OCI-LY1 (cell line): ENCODE results near the gene ERICH6.

Experiments
- H2AFZ ChIP-seq: fragments of 200-600 bp; sonication (generic), shearing (Covaris generic); 2 replicates; pipeline ENCODE4 v1.6.0; 2014; ENCODE audit warnings: antibody characterized with exemption, mild to moderate bottlenecking, low read length
- H3F3A ChIP-seq: fragments of 200-600 bp; sonication (generic), shearing (Covaris generic); 2 replicates; pipeline ENCODE4 v1.6.0; 2014; ENCODE audit warnings: mild to moderate bottlenecking, antibody characterized with exemption, low read length, moderate library complexity; ENCODE audit not compliant: insufficient read depth
- H3K27ac ChIP-seq: fragments of 200-600 bp; sonication (generic); 2 replicates; pipeline ENCODE4 v1.5.1; 2014; ENCODE audit warnings: low read length, mixed run types, mild to moderate bottlenecking, low read depth; ENCODE audit not compliant: poor library complexity, severe bottlenecking
- H3K27me3 ChIP-seq: fragments of 200-600 bp; sonication (generic); 2 replicates; pipeline ENCODE4 v1.6.0; 2014; ENCODE audit warnings: antibody characterized with exemption, mild to moderate bottlenecking, low read length, moderate library complexity; ENCODE audit not compliant: insufficient read depth
- H3K36me3 ChIP-seq: fragments of 200-600 bp; sonication (generic); 2 replicates; pipeline ENCODE4 v1.6.1; 2014; ENCODE audit warnings: mild to moderate bottlenecking, antibody characterized with exemption, low read length, moderate library complexity, mixed read lengths; ENCODE audit not compliant: insufficient read depth
- H3K4me1 ChIP-seq: fragments of 200-600 bp; sonication (generic); 2 replicates; pipeline ENCODE4 v1.5.1; 2014; ENCODE audit warnings: mild to moderate bottlenecking, low read length, moderate library complexity; ENCODE audit not compliant: insufficient read depth, severe bottlenecking
- H3K4me2 ChIP-seq: fragments of 200-600 bp; sonication (generic), shearing (Covaris generic); 2 replicates; pipeline ENCODE4 v1.6.1; 2014; ENCODE audit warnings: low read length
- H3K4me3 ChIP-seq: fragments of 200-600 bp; sonication (generic); 2 replicates; pipeline ENCODE4 v1.5.1; 2014; ENCODE audit warnings: low read length, low read depth, mild to moderate bottlenecking, mixed read lengths; ENCODE audit not compliant: poor library complexity, severe bottlenecking
- H3K79me2 ChIP-seq: fragments of 200-600 bp; shearing (Covaris generic); 2 replicates; pipeline ENCODE4 v1.6.1; 2016; ENCODE audit warnings: mixed run types, low read length, mixed read lengths; ENCODE audit not compliant: insufficient read depth
- H3K9ac ChIP-seq: fragments of 200-600 bp; sonication (generic), shearing (Covaris generic); 2 replicates; pipeline ENCODE4 v1.6.1; 2014; ENCODE audit warnings: mild to moderate bottlenecking, low read length, mixed read lengths
- H3K9me2 ChIP-seq: fragments of 200-600 bp; sonication (generic), shearing (Covaris generic); 2 replicates; pipeline ENCODE4 v1.6.1; 2014; ENCODE audit warnings: low read depth, mild to moderate bottlenecking, low read length, mixed read lengths
- H3K9me3 ChIP-seq: fragments of 200-600 bp; shearing (Covaris generic); 2 replicates; pipeline ENCODE4 v1.6.1; 2014; ENCODE audit warnings: low read length, mixed read lengths
- H4K20me1 ChIP-seq: fragments of 200-600 bp; sonication (generic), shearing (Covaris generic); 2 replicates; pipeline ENCODE4 v1.6.0; 2016; ENCODE audit warnings: mild to moderate bottlenecking, low read length; ENCODE audit not compliant: insufficient read depth
- EZH2 ChIP-seq: fragments of 200-600 bp; sonication (generic), shearing (Covaris generic); IDR thresholded peaks from 2 replicates; pipeline ENCODE4 v1.8.0; 2017; ENCODE audit warnings: borderline replicate concordance, mixed run types, mild to moderate bottlenecking, antibody characterized with exemption, low read length, moderate library complexity, mixed read lengths
- TF ChIP-seq, protein P1 (sequence below): fragments of 200-600 bp; sonication (generic), shearing (Covaris generic); IDR thresholded peaks from 2 replicates; pipeline ENCODE4 v1.5.1; 2017; ENCODE audit warnings: mild to moderate bottlenecking, antibody characterized with exemption, low read length, moderate library complexity, mixed read lengths

ERICH6 gene

DNA sequence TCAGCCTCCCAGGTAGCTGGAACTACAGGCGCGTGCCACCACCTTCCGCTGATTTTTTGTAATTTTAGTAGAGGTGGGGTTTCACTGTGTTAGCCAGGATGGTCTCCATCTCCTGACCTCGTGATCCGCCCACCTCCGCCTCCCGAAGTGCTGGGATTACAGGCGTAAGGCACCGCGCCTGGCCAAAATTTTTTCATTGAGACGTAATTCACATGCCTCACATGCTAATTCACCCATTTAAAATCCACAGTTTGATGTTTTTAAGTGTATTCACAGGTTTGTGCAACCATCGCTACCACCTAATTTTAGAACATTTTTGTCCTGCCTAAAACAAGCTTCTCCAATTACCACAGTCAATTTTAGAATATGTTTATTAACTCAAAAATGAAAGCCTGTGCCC, 63.5 kb downstream of the ERICH6 start:
- Histone ChIP-seq H4K20me1 (no peaks in the 10 kb centered on the region), H3K27ac (no peak overlapping the region), H3F3A (no peaks in the 10 kb centered on the region), H3K36me3 (no peaks in the 10 kb centered on the region), H3K4me3 (no peak overlapping the region), H3K4me2 (no peak overlapping the region), H3K4me1 (peaks cover 7% of the 10 kb centered on the region), H2AFZ (no peak overlapping the region), H3K9me2 (no peaks in the 10 kb centered on the region), H3K9me3 (no peaks in the 10 kb centered on the region), H3K27me3 (no peaks in the 10 kb centered on the region), H3K79me2 (no peaks in the 10 kb centered on the region), H3K9ac (no peak overlapping the region)
- TF ChIP-seq, protein P1, sequence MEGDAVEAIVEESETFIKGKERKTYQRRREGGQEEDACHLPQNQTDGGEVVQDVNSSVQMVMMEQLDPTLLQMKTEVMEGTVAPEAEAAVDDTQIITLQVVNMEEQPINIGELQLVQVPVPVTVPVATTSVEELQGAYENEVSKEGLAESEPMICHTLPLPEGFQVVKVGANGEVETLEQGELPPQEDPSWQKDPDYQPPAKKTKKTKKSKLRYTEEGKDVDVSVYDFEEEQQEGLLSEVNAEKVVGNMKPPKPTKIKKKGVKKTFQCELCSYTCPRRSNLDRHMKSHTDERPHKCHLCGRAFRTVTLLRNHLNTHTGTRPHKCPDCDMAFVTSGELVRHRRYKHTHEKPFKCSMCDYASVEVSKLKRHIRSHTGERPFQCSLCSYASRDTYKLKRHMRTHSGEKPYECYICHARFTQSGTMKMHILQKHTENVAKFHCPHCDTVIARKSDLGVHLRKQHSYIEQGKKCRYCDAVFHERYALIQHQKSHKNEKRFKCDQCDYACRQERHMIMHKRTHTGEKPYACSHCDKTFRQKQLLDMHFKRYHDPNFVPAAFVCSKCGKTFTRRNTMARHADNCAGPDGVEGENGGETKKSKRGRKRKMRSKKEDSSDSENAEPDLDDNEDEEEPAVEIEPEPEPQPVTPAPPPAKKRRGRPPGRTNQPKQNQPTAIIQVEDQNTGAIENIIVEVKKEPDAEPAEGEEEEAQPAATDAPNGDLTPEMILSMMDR: no peak
- TF ChIP-seq EZH2: no peak

DNA sequence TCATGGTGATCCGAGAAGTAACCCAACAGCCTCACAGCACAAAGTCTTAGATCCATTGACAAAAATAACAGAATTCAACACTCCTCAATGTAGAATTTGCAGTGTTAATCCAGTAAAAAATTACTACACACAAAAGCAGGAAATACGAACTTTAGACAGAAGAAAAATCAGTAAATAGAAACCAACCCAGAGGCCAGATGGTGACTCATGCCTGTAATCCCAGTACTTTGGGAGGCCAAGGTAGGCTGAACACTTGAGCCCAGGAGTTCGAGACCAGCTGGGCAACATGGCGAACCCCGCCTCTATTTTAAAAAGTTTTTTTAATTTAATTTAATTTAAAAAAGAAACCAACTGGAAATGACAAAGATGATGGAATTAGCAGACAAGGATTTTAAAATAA, 64.5 kb downstream of the ERICH6 start:
- Histone ChIP-seq H3K9ac (no peak overlapping the region), H2AFZ (no peak overlapping the region), H3K4me2 (no peak overlapping the region), H3K9me2 (no peaks in the 10 kb centered on the region), H4K20me1 (no peaks in the 10 kb centered on the region), H3F3A (no peaks in the 10 kb centered on the region), H3K36me3 (no peaks in the 10 kb centered on the region), H3K27ac (no peak overlapping the region), H3K4me1 (peaks cover 12% of the 10 kb centered on the region), H3K79me2 (no peaks in the 10 kb centered on the region), H3K27me3 (no peaks in the 10 kb centered on the region), H3K4me3 (no peak overlapping the region), H3K9me3 (no peaks in the 10 kb centered on the region)
- TF ChIP-seq EZH2: no peak
- TF ChIP-seq, protein P1: no peak

DNA sequence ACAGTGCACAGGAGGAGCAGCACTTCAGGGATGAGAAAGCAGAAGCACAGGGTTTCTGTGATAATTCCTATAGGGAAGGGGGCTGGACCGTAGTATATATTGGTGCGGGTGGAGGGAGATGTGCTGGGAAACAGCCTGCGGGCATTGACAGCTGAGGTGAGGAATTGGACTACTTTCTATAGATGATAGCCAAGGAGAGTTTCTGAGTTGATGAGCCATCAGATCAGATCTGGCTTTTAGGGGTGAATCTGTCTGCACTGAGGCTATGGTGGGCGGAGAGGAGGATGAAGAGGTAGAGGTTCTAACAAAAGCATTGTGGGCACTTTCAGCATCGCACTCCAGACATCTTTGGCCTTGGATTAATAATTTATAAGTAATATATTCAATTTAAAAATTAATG, 67.5 kb downstream of the ERICH6 start:
- no peak for TF ChIP-seq EZH2
- TF ChIP-seq, protein P1: no peak
- no peaks in the 10 kb centered on the region for H3F3A ChIP-seq
- no peaks in the 10 kb centered on the region for H3K27me3 ChIP-seq
- H3K4me1 ChIP-seq: peaks cover 12% of the 10 kb centered on the region
- no peak overlapping the region for H3K27ac ChIP-seq
- H4K20me1 ChIP-seq: no peaks in the 10 kb centered on the region
- no peaks in the 10 kb centered on the region for H3K9me2 ChIP-seq
- H3K9ac ChIP-seq: no peak overlapping the region
- no peak overlapping the region for H3K4me2 ChIP-seq
- no peak overlapping the region for H3K4me3 ChIP-seq
- no peak overlapping the region for H2AFZ ChIP-seq
- H3K36me3 ChIP-seq: peaks cover 9% of the 10 kb centered on the region
- no peaks in the 10 kb centered on the region for H3K79me2 ChIP-seq
- no peaks in the 10 kb centered on the region for H3K9me3 ChIP-seq
